ENCODE measurements around the gene KMT5C.

Gene KMT5C

DNA sequence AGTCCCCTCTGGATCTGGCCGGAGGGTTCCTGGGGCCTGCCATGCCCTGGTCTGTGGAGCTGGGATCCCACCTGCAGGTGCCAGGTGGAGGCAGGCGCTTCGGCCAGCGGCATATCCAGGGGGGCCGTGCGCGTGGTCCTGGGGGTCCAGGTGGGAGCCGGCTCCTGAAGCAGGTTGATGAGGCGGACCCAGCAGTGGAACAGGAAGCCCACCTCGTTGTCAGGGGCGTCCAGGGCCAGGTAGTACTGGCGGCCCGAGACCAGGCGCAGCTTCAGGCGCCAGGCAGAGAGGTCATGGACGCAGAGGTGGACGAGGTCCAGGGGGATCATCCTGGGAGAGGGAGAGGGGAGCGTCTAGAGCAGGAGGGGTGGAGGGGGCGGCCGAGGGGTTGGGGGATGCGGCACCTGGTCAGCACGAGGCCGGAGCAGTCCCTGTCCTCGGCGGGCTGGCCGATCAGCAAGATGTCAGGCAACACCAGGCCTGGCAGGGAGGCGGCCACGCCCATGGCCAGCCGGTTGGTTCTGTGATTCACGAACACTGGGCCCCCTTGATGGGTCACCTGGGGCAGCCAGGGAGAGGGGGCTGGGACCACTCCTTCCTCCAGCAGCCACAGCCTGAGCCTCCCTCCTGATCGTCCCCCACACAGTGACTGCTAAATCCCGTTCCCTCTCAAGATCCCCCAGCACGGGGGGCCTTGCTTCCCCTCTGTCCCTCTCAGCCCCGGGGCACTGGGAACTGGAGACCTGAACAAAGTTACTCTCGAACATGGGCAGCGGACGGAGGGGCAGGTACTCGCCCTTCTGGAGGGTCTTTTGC lies 22.7 kb downstream of the KMT5C start:
- no peak overlapping the region for H3K27ac ChIP-seq (ENCODE audit: low read length, poor library complexity, severe bottlenecking)
- no peak overlapping the region for H3K4ac ChIP-seq (ENCODE audit: low read depth in 1 of 2, low read length in 2 of 2)
- DNase-seq, result no peak
- H2BK15ac ChIP-seq (ENCODE audit: low read depth, poor library complexity, severe bottlenecking), result peak overlapping the region; percentile 56
- H3K14ac ChIP-seq (ENCODE audit: low read length in 2 of 2), result no peak overlapping the region
- no peak overlapping the region for H2AK5ac ChIP-seq (ENCODE audit: low read length, severe bottlenecking)
- peaks cover 2 to 6% of the 10 kb centered on the region in 2 experiments for H3K27me3 ChIP-seq (ENCODE audit: control insufficient read depth in 1 of 2, insufficient read depth in 1 of 2, low read length in 2 of 2)
- H3K4me1 ChIP-seq (ENCODE audit: control insufficient read depth, insufficient read depth, low read depth, low read length), result peaks cover 25% of the 10 kb centered on the region
- H3K79me1 ChIP-seq (replicated peaks; ENCODE audit: low read length, poor library complexity, severe bottlenecking), result peaks cover 2% of the 10 kb centered on the region
- H3K36me3 ChIP-seq (ENCODE audit: control insufficient read depth in 1 of 2, insufficient read depth in 2 of 2, low read depth in 1 of 2, low read length in 2 of 2), result peaks cover 0 to 28% of the 10 kb centered on the region in 2 experiments
- H2BK120ac ChIP-seq (ENCODE audit: low read depth, low read length), result no peak overlapping the region
- H3K9ac ChIP-seq (ENCODE audit: low read length), result no peak overlapping the region
- no peak overlapping the region for H3K4me2 ChIP-seq (ENCODE audit: low read length, poor library complexity, severe bottlenecking)
- no peak overlapping the region for H2BK5ac ChIP-seq (ENCODE audit: low read depth, low read length, poor library complexity, severe bottlenecking)
- no peak overlapping the region for H4K91ac ChIP-seq (ENCODE audit: low read length)
- H4K8ac ChIP-seq (ENCODE audit: low read length), result no peak overlapping the region
- 81% methylated on average over 38 of the region's 38 CpGs for WGBS
- no peak overlapping the region for H3K4me3 ChIP-seq (ENCODE audit: insufficient read depth in 1 of 2, low read depth in 1 of 2, low read length in 2 of 2)
- no peak overlapping the region for H2AFZ ChIP-seq (ENCODE audit: low read depth, low read length)
- H3K23ac ChIP-seq (ENCODE audit: low read length in 2 of 2), result no peak overlapping the region
- H2BK12ac ChIP-seq (ENCODE audit: low read length in 2 of 2), result no peak overlapping the region
- H3K9me3 ChIP-seq (ENCODE audit: control insufficient read depth, low read length), result no peaks in the 10 kb centered on the region
- no peak overlapping the region for H3K18ac ChIP-seq (ENCODE audit: low read depth in 1 of 2, low read length in 2 of 2)

DNA sequence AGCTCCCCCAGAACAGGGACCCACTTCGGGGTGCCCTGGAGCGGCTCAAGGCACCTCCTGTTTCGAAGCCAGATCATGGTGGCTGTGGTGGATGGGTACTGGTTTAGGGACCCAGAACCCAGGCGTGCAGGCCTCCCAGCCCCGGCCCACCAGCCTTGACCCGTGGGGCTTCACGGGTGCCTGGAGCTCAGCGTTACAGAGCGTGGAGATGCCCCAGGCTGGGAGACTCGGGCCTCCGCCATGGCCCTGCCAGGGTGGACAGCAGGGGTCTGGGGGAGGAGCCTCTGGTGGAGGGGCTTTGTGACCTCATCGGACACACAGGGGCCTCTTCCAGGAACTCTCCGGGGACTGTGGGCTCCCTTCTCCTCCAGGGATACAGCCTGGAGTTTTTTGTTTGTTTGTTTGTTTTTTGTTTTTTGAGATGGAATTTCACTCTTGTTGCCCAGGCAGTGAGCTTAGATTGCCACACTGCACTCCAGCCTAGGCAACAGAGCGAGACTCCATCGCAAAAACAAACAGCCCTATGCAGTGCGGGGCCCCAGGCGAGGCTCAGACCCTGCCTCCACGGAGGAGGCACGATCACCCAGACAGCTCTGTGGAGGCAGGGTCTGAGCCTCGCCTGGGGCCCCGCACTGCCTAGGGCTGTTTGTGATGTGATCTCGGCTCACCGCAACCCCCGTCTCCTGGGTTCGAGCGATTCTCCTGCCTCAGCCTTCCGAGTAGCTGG lies 23.5 kb downstream of the KMT5C start, which contains the start of gene GARIN5B:
Gene GARIN5B (minus strand): TSS at position 271 of the 727 bp plus-strand sequence. CDS start 194 bp downstream, at position 77.
- no peak within 1 kb of the TSS for H2BK12ac ChIP-seq (ENCODE audit: low read length in 2 of 2)
- no peak within 1 kb of the TSS for H3K4ac ChIP-seq (ENCODE audit: low read depth in 1 of 2, low read length in 2 of 2)
- no peak within 1 kb of the TSS for H3K4me2 ChIP-seq (ENCODE audit: low read length, poor library complexity, severe bottlenecking)
- peak within 1 kb of the TSS; percentile 56 for H2BK15ac ChIP-seq (ENCODE audit: low read depth, poor library complexity, severe bottlenecking)
- peaks cover 31% of the 10 kb centered on the region for H3K4me1 ChIP-seq (ENCODE audit: control insufficient read depth, insufficient read depth, low read depth, low read length)
- no peak within 1 kb of the TSS for H2BK5ac ChIP-seq (ENCODE audit: low read depth, low read length, poor library complexity, severe bottlenecking)
- no peak within 1 kb of the TSS for H4K91ac ChIP-seq (ENCODE audit: low read length)
- no peak within 1 kb of the TSS for H2BK120ac ChIP-seq (ENCODE audit: low read depth, low read length)
- no peak within 1 kb of the TSS for H2AK5ac ChIP-seq (ENCODE audit: low read length, severe bottlenecking)
- no peaks in the 10 kb centered on the region for H3K9me3 ChIP-seq (ENCODE audit: control insufficient read depth, low read length)
- peaks cover 6% of the 10 kb centered on the region for H3K79me1 ChIP-seq (replicated peaks; ENCODE audit: low read length, poor library complexity, severe bottlenecking)
- H3K9ac ChIP-seq (ENCODE audit: low read length), result no peak within 1 kb of the TSS
- no peak within 1 kb of the TSS for H2AFZ ChIP-seq (ENCODE audit: low read depth, low read length)
- H3K14ac ChIP-seq (ENCODE audit: low read length in 2 of 2), result no peak within 1 kb of the TSS
- peaks cover 0 to 35% of the 10 kb centered on the region in 2 experiments for H3K36me3 ChIP-seq (ENCODE audit: control insufficient read depth in 1 of 2, insufficient read depth in 2 of 2, low read depth in 1 of 2, low read length in 2 of 2)
- H3K18ac ChIP-seq (ENCODE audit: low read depth in 1 of 2, low read length in 2 of 2), result no peak within 1 kb of the TSS
- no peak within 1 kb of the TSS for H3K27ac ChIP-seq (ENCODE audit: low read length, poor library complexity, severe bottlenecking)
- H4K8ac ChIP-seq (ENCODE audit: low read length), result no peak within 1 kb of the TSS
- peaks cover 0 to 3% of the 10 kb centered on the region in 2 experiments for H3K27me3 ChIP-seq (ENCODE audit: control insufficient read depth in 1 of 2, insufficient read depth in 1 of 2, low read length in 2 of 2)
- no peak within 1 kb of the TSS for H3K4me3 ChIP-seq (ENCODE audit: insufficient read depth in 1 of 2, low read depth in 1 of 2, low read length in 2 of 2)
- no peak within 1 kb of the TSS for H3K23ac ChIP-seq (ENCODE audit: low read length in 2 of 2)
- DNase-seq, result no peak
- WGBS, result 89% methylated on average over 27 of the region's 27 CpGs

- DNase-seq, result no peak
- Histone ChIP-seq H3K9me3 (ENCODE audit: control insufficient read depth, low read length) (no peaks in the 10 kb centered on the region), H2BK5ac (ENCODE audit: low read depth, low read length, poor library complexity, severe bottlenecking) (no peak overlapping the region), H4K8ac (ENCODE audit: low read length) (no peak overlapping the region), H3K36me3 (ENCODE audit: control insufficient read depth in 1 of 2, insufficient read depth in 2 of 2, low read depth in 1 of 2, low read length in 2 of 2) (peaks cover 0 to 37% of the 10 kb centered on the region in 2 experiments), H2AK5ac (ENCODE audit: low read length, severe bottlenecking) (no peak overlapping the region), H3K4me1 (ENCODE audit: control insufficient read depth, insufficient read depth, low read depth, low read length) (peaks cover 38% of the 10 kb centered on the region), H2BK120ac (ENCODE audit: low read depth, low read length) (no peak overlapping the region), H3K23ac (ENCODE audit: low read length in 2 of 2) (no peak overlapping the region), H3K4me2 (ENCODE audit: low read length, poor library complexity, severe bottlenecking) (no peak overlapping the region), H3K27ac (ENCODE audit: low read length, poor library complexity, severe bottlenecking) (no peak overlapping the region), H4K91ac (ENCODE audit: low read length) (no peak overlapping the region), H2AFZ (ENCODE audit: low read depth, low read length) (no peak overlapping the region), H3K9ac (ENCODE audit: low read length) (no peak overlapping the region), H3K14ac (ENCODE audit: low read length in 2 of 2) (no peak overlapping the region), H3K4ac (ENCODE audit: low read depth in 1 of 2, low read length in 2 of 2) (no peak overlapping the region), H3K79me1 (replicated peaks; ENCODE audit: low read length, poor library complexity, severe bottlenecking) (peaks cover 6% of the 10 kb centered on the region), H3K27me3 (ENCODE audit: control insufficient read depth in 1 of 2, insufficient read depth in 1 of 2, low read length in 2 of 2) (no peaks in the 10 kb centered on the region), H3K4me3 (ENCODE audit: insufficient read depth in 1 of 2, low read depth in 1 of 2, low read length in 2 of 2) (no peak overlapping the region), H3K18ac (ENCODE audit: low read depth in 1 of 2, low read length in 2 of 2) (no peak overlapping the region), H2BK12ac (ENCODE audit: low read length in 2 of 2) (no peak overlapping the region), H2BK15ac (ENCODE audit: low read depth, poor library complexity, severe bottlenecking) (no peak overlapping the region)
- WGBS, result 87% methylated on average over 8 of the region's 8 CpGs
Observed at GRCh38 chr19:55365245-55365644, 25.6 kb downstream of the KMT5C start.

- H3K18ac ChIP-seq (ENCODE audit: low read depth in 1 of 2, low read length in 2 of 2), result no peak overlapping the region
- no peaks in the 10 kb centered on the region for H3K9me3 ChIP-seq (ENCODE audit: control insufficient read depth, low read length)
- no peak overlapping the region for H2BK5ac ChIP-seq (ENCODE audit: low read depth, low read length, poor library complexity, severe bottlenecking)
- H3K4me3 ChIP-seq (ENCODE audit: insufficient read depth in 1 of 2, low read depth in 1 of 2, low read length in 2 of 2), result no peak overlapping the region
- no peak overlapping the region for H3K27ac ChIP-seq (ENCODE audit: low read length, poor library complexity, severe bottlenecking)
- H2BK15ac ChIP-seq (ENCODE audit: low read depth, poor library complexity, severe bottlenecking), result no peak overlapping the region
- H3K23ac ChIP-seq (ENCODE audit: low read length in 2 of 2), result no peak overlapping the region
- no peak overlapping the region for H2BK12ac ChIP-seq (ENCODE audit: low read length in 2 of 2)
- no peak overlapping the region for H4K91ac ChIP-seq (ENCODE audit: low read length)
- peaks cover 42% of the 10 kb centered on the region for H3K4me1 ChIP-seq (ENCODE audit: control insufficient read depth, insufficient read depth, low read depth, low read length)
- DNase-seq, result no peak
- peaks cover 0 to 37% of the 10 kb centered on the region in 2 experiments for H3K36me3 ChIP-seq (ENCODE audit: control insufficient read depth in 1 of 2, insufficient read depth in 2 of 2, low read depth in 1 of 2, low read length in 2 of 2)
- no peaks in the 10 kb centered on the region for H3K27me3 ChIP-seq (ENCODE audit: control insufficient read depth in 1 of 2, insufficient read depth in 1 of 2, low read length in 2 of 2)
- no peak overlapping the region for H3K9ac ChIP-seq (ENCODE audit: low read length)
- no peak overlapping the region for H2AK5ac ChIP-seq (ENCODE audit: low read length, severe bottlenecking)
- no peak overlapping the region for H3K14ac ChIP-seq (ENCODE audit: low read length in 2 of 2)
- H3K79me1 ChIP-seq (replicated peaks; ENCODE audit: low read length, poor library complexity, severe bottlenecking), result peaks cover 6% of the 10 kb centered on the region
- no peak overlapping the region for H3K4ac ChIP-seq (ENCODE audit: low read depth in 1 of 2, low read length in 2 of 2)
- WGBS, result 93% methylated on average over 19 of the region's 19 CpGs
- H2BK120ac ChIP-seq (ENCODE audit: low read depth, low read length), result no peak overlapping the region
- no peak overlapping the region for H4K8ac ChIP-seq (ENCODE audit: low read length)
- no peak overlapping the region for H3K4me2 ChIP-seq (ENCODE audit: low read length, poor library complexity, severe bottlenecking)
- no peak overlapping the region for H2AFZ ChIP-seq (ENCODE audit: low read depth, low read length)
Observed at GRCh38 chr19:55365964-55366363, 26.3 kb downstream of the KMT5C start.

Data from mesenchymal stem cell (in vitro differentiated cells and primary cell).